ENCODE results near the gene MT1F.

GRCh38 chr16:56682703-56683397, 25.1 kb downstream of the MT1F start:
- no peak for TF ChIP-seq CTCF (IDR thresholded peaks at IDR 0.05; ENCODE audit: low read length)
- no peak for TF ChIP-seq EZH2 (IDR thresholded peaks at IDR 0.05; ENCODE audit: borderline replicate concordance, low read length)
